Measurements from ENCODE around the gene METTL2A.
"Not testable (repeated sequence)": the region's sequence is repeated elsewhere in the genome, so short reads cannot be mapped to it uniquely, and the experiment has no call there.

DNA sequence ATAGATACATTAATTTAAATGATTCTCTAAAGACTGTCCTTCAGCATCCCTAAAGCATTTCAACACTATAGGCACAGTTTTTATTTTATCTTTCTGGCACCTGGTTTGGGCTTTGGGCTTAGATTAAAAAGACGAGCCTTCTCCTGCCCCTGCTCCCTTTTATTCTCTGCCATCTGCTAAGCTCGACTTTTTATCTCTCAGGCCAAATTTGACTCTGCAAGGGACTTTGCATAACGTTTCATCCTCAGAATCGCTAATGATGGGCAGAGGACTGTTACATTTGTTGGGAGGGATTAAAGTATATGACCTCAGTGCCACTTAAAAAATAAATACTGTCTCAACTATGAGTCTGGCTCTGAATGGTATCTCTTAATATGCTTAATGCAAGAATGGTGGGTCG lies 29.3 kb downstream of the METTL2A start:
- TF ChIP-seq, protein P1, sequence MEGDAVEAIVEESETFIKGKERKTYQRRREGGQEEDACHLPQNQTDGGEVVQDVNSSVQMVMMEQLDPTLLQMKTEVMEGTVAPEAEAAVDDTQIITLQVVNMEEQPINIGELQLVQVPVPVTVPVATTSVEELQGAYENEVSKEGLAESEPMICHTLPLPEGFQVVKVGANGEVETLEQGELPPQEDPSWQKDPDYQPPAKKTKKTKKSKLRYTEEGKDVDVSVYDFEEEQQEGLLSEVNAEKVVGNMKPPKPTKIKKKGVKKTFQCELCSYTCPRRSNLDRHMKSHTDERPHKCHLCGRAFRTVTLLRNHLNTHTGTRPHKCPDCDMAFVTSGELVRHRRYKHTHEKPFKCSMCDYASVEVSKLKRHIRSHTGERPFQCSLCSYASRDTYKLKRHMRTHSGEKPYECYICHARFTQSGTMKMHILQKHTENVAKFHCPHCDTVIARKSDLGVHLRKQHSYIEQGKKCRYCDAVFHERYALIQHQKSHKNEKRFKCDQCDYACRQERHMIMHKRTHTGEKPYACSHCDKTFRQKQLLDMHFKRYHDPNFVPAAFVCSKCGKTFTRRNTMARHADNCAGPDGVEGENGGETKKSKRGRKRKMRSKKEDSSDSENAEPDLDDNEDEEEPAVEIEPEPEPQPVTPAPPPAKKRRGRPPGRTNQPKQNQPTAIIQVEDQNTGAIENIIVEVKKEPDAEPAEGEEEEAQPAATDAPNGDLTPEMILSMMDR (IDR thresholded peaks at IDR 0.05) = not testable (repeated sequence)
- TF ChIP-seq EZH2phosphoT487 (IDR thresholded peaks at IDR 0.05) = not testable (repeated sequence)

Measured in neural progenitor cell (in vitro differentiated cells).